ENCODE measurements around the gene PARD3B.

- no peak for TF ChIP-seq ZNF274 (IDR thresholded peaks at IDR 0.05; ENCODE audit: low read depth, low read length)
- no peak for TF ChIP-seq YY1 (IDR thresholded peaks at IDR 0.05; ENCODE audit: insufficient read depth, insufficient read length)
- TF ChIP-seq SUZ12 (IDR thresholded peaks at IDR 0.05; ENCODE audit: extremely low read depth, insufficient read depth, insufficient read length): no peak
Observed at GRCh38 chr2:204842661-204843485, 297.6 kb downstream of the PARD3B start.

All from NT2/D1 (cell line).